HFFc6 (cell line): ENCODE data around the gene PABPC1L2A. TPM values are rescaled to one million over a fixed set of nuclear protein-coding genes. Genes with fewer than 3 reads are reported as not detected.
"Not testable (repeated sequence)": the region's sequence is repeated elsewhere in the genome, so short reads cannot be mapped to it uniquely, and the experiment has no call there.

Source experiments
- DNase-seq: peaks from one replicate; pipeline ENCODE4 v3.0.0-alpha.2; 2018
- H3K27ac Mint-ChIP-seq: 2 replicates; pipeline ENCODE4 v1.8.0; 2020; ENCODE audit warnings: mild to moderate bottlenecking, mixed read lengths
- H3K27me3 Mint-ChIP-seq: 2 replicates; pipeline ENCODE4 v1.8.0; 2021; ENCODE audit warnings: mild to moderate bottlenecking, moderate library complexity, mixed read lengths; ENCODE audit not compliant: insufficient read depth
- H3K36me3 Mint-ChIP-seq: 2 replicates; pipeline ENCODE4 v1.8.0; 2021; ENCODE audit warnings: low read depth, mixed read lengths
- H3K4me1 Mint-ChIP-seq: 2 replicates; pipeline ENCODE4 v1.8.0; 2020; ENCODE audit warnings: low read depth, mixed read lengths
- H3K4me3 Mint-ChIP-seq: 2 replicates; pipeline ENCODE4 v1.8.0; 2020; ENCODE audit warnings: mild to moderate bottlenecking, moderate library complexity, mixed read lengths
- H3K9me3 Mint-ChIP-seq: 2 replicates; pipeline ENCODE4 v1.8.0; 2020; ENCODE audit warnings: mild to moderate bottlenecking, mixed read lengths
- CTCF ChIP-seq: fragments of 200-600 bp; sonication (generic); IDR thresholded peaks from 2 replicates; pipeline ENCODE4 v1.5.0; 2021; ENCODE audit warnings: antibody characterized with exemption, mild to moderate bottlenecking
- total RNA-seq, 6 experiments: library from RNA; stranded (reverse); fragmentation: NEBNext Ultra II Directional; extraction: Animal tissue kit (Norgen Biotek cat#: 25700); gene quantifications; 2 replicates in 1 of 6; 3 replicates in 5 of 6; pipeline ENCODE4 v1.2.3, GENCODE V29; 2021

Gene PABPC1L2A
- total RNA-seq, 6 experiments from 2014 or later: not detected

DNA sequence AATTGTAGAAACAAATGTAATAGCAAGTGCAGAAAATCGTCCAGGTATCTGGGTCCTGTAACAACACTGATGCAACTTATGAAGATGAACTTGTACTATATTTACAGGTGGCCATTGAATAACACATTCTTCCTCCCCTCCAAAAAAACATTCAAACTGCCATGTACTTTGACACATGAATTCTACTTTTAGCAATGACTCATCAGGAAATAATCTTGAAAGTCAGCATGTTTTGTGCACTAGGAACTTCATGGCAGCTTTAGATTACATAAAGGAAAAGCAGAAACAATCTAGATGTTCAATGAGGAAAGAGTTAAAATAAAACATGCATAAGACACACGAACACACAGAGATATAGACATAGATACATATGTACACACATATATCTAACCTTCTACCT, 2.5 kb downstream of the PABPC1L2A start:
- Mint-ChIP-seq H3K4me1 (no peaks in the 10 kb centered on the region), H3K4me3 (no peak overlapping the region), H3K27ac (no peak overlapping the region), H3K9me3 (no peaks in the 10 kb centered on the region), H3K27me3 (no peaks in the 10 kb centered on the region), H3K36me3 (no peaks in the 10 kb centered on the region)
- no peak for TF ChIP-seq CTCF
- DNase-seq: no peak

DNA sequence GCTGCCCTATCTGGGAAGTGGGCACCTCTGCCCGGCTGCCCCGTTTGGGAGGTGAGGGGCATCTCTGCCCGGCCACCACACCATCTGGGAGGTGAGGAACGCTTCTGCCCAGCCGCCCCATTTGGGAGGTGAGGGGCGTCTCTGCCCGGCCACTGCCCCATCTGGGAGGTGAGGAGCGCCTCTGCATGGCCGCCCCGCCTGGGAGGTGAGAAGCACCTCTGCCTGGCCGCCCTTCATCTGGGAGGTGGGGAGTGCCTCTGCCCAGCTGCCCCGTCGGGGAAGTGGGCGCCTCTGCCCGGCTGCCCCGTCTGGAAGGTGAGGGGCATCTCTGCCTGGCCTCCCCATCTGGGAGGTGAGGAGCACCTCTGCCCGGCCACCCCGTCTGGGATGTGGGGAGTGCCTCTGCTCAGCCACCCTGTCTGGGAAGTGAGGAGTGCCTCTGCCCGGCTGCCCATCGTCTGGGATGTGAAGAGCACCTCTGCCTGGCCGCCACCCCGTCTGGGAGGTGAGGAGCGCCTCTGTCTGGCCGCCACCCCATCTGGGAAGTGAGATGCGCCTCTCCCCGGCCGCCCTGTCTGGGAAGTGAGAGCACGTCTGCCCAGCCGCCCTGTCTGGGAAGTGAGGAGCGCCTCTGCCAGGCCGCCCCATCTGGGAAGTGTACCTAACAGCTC, 9.8 kb downstream of the PABPC1L2A start:
- Mint-ChIP-seq H3K27me3 (no peaks in the 10 kb centered on the region), H3K27ac (no peak overlapping the region), H3K4me3 (no peak overlapping the region), H3K9me3 (no peaks in the 10 kb centered on the region), H3K36me3 (no peaks in the 10 kb centered on the region), H3K4me1 (no peaks in the 10 kb centered on the region)
- no peak for DNase-seq
- no peak for TF ChIP-seq CTCF

GRCh38 chrX:73068467-73069364, 10.6 kb downstream of the PABPC1L2A start:
- Mint-ChIP-seq H3K4me1 (no peaks in the 10 kb centered on the region), H3K27me3 (no peaks in the 10 kb centered on the region), H3K4me3 (no peak overlapping the region), H3K27ac (no peak overlapping the region), H3K9me3 (no peaks in the 10 kb centered on the region), H3K36me3 (no peaks in the 10 kb centered on the region)
- no peak for DNase-seq
- TF ChIP-seq CTCF: no peak

- H3K36me3 Mint-ChIP-seq: not testable (repeated sequence)
Measured at GRCh38 chrX:73067761-73068466, 11.4 kb downstream of the PABPC1L2A start.

DNA sequence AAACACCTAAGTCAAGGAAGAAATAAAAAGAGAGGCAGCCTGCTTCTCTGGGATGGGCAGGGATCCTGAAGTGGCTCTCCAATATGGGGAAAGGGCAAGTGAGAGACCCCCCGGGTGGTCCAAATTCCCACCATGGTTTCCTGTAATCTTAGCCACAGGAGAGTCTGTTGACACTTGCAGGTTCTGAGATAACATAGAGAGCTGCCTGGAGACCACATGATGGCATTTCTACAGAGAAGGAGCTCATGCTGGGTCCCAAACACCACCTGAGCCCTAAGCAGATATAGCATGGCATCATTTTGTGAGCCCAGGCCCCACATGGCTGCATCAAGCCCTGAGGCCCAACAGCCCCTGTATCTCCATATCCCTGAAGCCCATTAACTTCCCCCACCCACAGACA, 50.4 kb downstream of the PABPC1L2A start:
- Mint-ChIP-seq H3K9me3 (peaks cover 8% of the 10 kb centered on the region), H3K4me3 (no peak overlapping the region), H3K27me3 (no peaks in the 10 kb centered on the region), H3K36me3 (no peaks in the 10 kb centered on the region), H3K4me1 (no peaks in the 10 kb centered on the region), H3K27ac (no peak overlapping the region)
- TF ChIP-seq CTCF: no peak
- no peak for DNase-seq

More at GRCh38 chrX:73067761-73068466, 11.4 kb downstream of the PABPC1L2A start:
- H3K4me1 Mint-ChIP-seq, DNase-seq, H3K27ac Mint-ChIP-seq, H3K9me3 Mint-ChIP-seq, H3K27me3 Mint-ChIP-seq, H3K4me3 Mint-ChIP-seq: not testable (repeated sequence)

Other genes starting within 250 kb of the PABPC1L2A start
- gene FAM236C, start 166.9 kb downstream of the PABPC1L2A start, total RNA-seq: not detected
- not detected for gene FAM236A, start 141.3 kb downstream of the PABPC1L2A start, total RNA-seq
- gene DMRTC1, start 135.7 kb downstream of the PABPC1L2A start, total RNA-seq: not detected
- not detected for gene PABPC1L2B, start 76.6 kb downstream of the PABPC1L2A start, total RNA-seq
- under 1 TPM; 0.09 to 0.81 (median 0.26) TPM for gene NAP1L2, start 135.3 kb upstream of the PABPC1L2A start, total RNA-seq